ENCODE measurements around the gene YEATS2.

Gene YEATS2

GRCh38 chr3:183823963-183824362, 126.4 kb downstream of the YEATS2 start:
- TF ChIP-seq CTCF (IDR thresholded peaks at IDR 0.05; ENCODE audit: insufficient read depth, low read length) (no peak), POLR2AphosphoS5 (IDR thresholded peaks at IDR 0.05; ENCODE audit: low read depth) (no peak), SPI1 (IDR thresholded peaks at IDR 0.05; ENCODE audit: borderline replicate concordance, low read depth) (no peak), REST (IDR thresholded peaks at IDR 0.05; ENCODE audit: insufficient replicate concordance, low read depth) (no peak), GABPA (IDR thresholded peaks at IDR 0.05; ENCODE audit: low read depth) (no peak)
- Histone ChIP-seq H3K27me3 (ENCODE audit: insufficient read depth, poor library complexity, severe bottlenecking) (no peaks in the 10 kb centered on the region), H3K4me3 (replicated peaks; ENCODE audit: insufficient read depth, low read length) (peak overlapping the region; percentile 72), H3K27ac (replicated peaks) (no peak overlapping the region)
- DNase-seq (ENCODE audit: low read depth in 1 of 2, low spot score in 1 of 2), result no peak

GRCh38 chr3:183824761-183825455, 127.3 kb downstream of the YEATS2 start:
- Histone ChIP-seq H3K27ac (replicated peaks) (no peak overlapping the region; the same call in 1 of the 2 replicates), H3K4me3 (replicated peaks; ENCODE audit: insufficient read depth, low read length) (peak overlapping the region; percentile 72), H3K27me3 (ENCODE audit: insufficient read depth, poor library complexity, severe bottlenecking) (no peaks in the 10 kb centered on the region)
- TF ChIP-seq REST (IDR thresholded peaks at IDR 0.05; ENCODE audit: insufficient replicate concordance, low read depth) (no peak), POLR2AphosphoS5 (IDR thresholded peaks at IDR 0.05; ENCODE audit: low read depth) (no peak), SPI1 (IDR thresholded peaks at IDR 0.05; ENCODE audit: borderline replicate concordance, low read depth) (no peak)
- DNase-seq (ENCODE audit: low read depth in 1 of 2, low spot score in 1 of 2), result no peak

- H3K27ac ChIP-seq (replicated peaks), result peak within 1 kb of the TSS; percentile 46
Measured at GRCh38 chr3:183825456-183826161, 128.0 kb downstream of the YEATS2 start, which contains the start of gene MAP6D1. TSS of gene MAP6D1 (minus strand) at chr3:183825577. CDS start at chr3:183825547, 30 bp downstream.

More at GRCh38 chr3:183825456-183826161, 128.0 kb downstream of the YEATS2 start, which contains the start of gene MAP6D1:
- H3K4me3 ChIP-seq (replicated peaks; ENCODE audit: insufficient read depth, low read length), result peak within 1 kb of the TSS; percentile 72
- TF ChIP-seq CTCF (IDR thresholded peaks at IDR 0.05; ENCODE audit: insufficient read depth, low read length) (no peak), SPI1 (IDR thresholded peaks at IDR 0.05; ENCODE audit: borderline replicate concordance, low read depth) (no peak), REST (IDR thresholded peaks at IDR 0.05; ENCODE audit: insufficient replicate concordance, low read depth) (no peak), GABPA (IDR thresholded peaks at IDR 0.05; ENCODE audit: low read depth) (no peak), POLR2AphosphoS5 (IDR thresholded peaks at IDR 0.05; ENCODE audit: low read depth) (no peak; the same call in 1 of the 2 replicates)
- peak; percentile 32 to 66 for DNase-seq (ENCODE audit: low read depth in 1 of 2, low spot score in 1 of 2)
- no peaks in the 10 kb centered on the region for H3K27me3 ChIP-seq (ENCODE audit: insufficient read depth, poor library complexity, severe bottlenecking)
